Effector memory CD8-positive, alpha-beta T cell (primary cell): ENCODE data around the gene DES.
A peak's percentile ranks its signal among the peaks of the same experiment; 100 is the strongest.
"Not testable (repeated sequence)": the region's sequence is repeated elsewhere in the genome, so short reads cannot be mapped to it uniquely, and the experiment has no call there.

Source experiments
- ATAC-seq: fragments of 150-1000 bp; cut with Tn5 transposase; replicated peaks from 2 replicates; pipeline ENCODE4 v1.10.0; 2021; ENCODE audit warnings: mild to moderate bottlenecking, moderate library complexity
- DNase-seq, 3 experiments: peaks; one replicate each; pipeline ENCODE4 v3.0.0; 2021
- H3K27ac Mint-ChIP-seq, 2 donors: one replicate each; pipeline ENCODE4 v1.8.0; 2022; ENCODE audit warnings: mild to moderate bottlenecking in 2 of 2, mixed read lengths in 2 of 2, moderate library complexity in 2 of 2
- H3K27me3 Mint-ChIP-seq, 2 donors: one replicate each; pipeline ENCODE4 v1.8.0; 2022; ENCODE audit warnings: mixed read lengths in 2 of 2
- H3K36me3 Mint-ChIP-seq: one replicate; pipeline ENCODE4 v1.8.0; 2022; ENCODE audit warnings: mild to moderate bottlenecking, moderate library complexity, mixed read lengths; ENCODE audit not compliant: insufficient read depth
- H3K4me1 Mint-ChIP-seq, 2 donors: one replicate each; pipeline ENCODE4 v1.8.0; 2022; ENCODE audit warnings: low read depth in 2 of 2, mixed read lengths in 2 of 2
- H3K4me3 Mint-ChIP-seq, 2 donors: one replicate each; pipeline ENCODE4 v1.8.0; 2022; ENCODE audit warnings: mild to moderate bottlenecking in 2 of 2, mixed read lengths in 2 of 2, moderate library complexity in 2 of 2
- H3K9me3 Mint-ChIP-seq, 2 donors: one replicate each; pipeline ENCODE4 v1.8.0; 2022; ENCODE audit warnings: mixed read lengths in 2 of 2

DES gene

DNA sequence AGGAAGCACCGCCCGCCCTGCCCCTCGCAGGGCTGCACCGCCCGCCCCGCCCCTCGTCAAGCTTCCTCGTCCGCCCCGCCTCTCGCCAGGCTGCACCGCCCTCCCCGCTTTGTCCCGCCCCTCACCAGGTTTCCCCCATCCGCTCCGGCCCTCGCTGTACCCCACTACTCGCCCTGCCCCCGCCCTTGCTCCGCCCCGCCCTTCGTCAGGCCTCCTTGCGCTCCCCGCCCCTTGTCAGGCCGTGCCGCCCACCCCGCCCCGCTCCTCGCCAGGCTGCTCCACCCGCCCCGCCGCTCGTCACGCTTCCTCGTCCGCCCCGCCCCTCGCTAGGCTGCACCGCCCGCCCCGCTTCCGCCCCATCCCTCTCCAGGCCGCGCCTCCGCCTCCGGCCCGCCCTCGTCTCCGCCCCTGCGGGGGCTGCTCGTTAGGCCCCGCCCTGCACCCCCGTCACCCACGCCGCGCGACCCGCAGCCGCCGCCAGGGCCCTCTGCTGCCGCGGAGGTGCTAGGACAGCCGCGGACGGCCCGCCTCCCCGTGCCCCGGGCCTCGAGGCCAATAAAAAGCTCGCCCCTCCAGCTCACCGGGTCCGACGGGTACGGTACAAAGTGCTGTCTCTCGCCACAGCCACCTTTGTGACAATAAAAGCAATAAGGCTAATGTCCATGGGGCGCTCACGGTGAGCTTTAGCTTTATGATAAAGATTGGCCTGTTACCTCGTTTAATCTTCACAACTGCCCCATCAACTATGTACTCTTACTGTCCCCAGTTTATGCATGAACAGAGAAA lies 29.9 kb upstream of the DES start:
- Mint-ChIP-seq H3K9me3 (no peaks in the 10 kb centered on the region), H3K27me3 (peaks cover 0 to 5% of the 10 kb centered on the region in 2 donors), H3K4me3 (peak overlapping the region; percentile 94 to 95), H3K4me1 (peaks cover 9 to 18% of the 10 kb centered on the region in 2 donors), H3K27ac (peak overlapping the region; percentile 98), H3K36me3 (peaks cover 18% of the 10 kb centered on the region)
- peak; percentile 99 for DNase-seq
- peak; percentile 76 for ATAC-seq

DNA sequence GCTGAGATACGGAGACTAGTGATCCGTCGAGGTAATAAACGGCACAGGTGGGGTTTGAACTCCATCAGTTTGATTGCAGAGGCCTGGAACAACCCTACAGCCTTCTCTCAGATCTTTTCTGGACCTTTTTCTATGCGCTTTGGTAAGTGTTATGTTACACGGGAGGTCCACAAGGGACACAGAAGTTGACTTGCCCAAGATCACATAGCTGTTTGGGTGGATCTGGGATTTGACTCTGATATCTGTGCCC lies 29.3 kb upstream of the DES start:
- H3K9me3 Mint-ChIP-seq, result no peaks in the 10 kb centered on the region
- ATAC-seq, result no peak
- peaks cover 9 to 17% of the 10 kb centered on the region in 2 donors for H3K4me1 Mint-ChIP-seq
- peaks cover 13% of the 10 kb centered on the region for H3K36me3 Mint-ChIP-seq
- H3K4me3 Mint-ChIP-seq, result peak overlapping the region; percentile 63 to 95
- peaks cover 0 to 8% of the 10 kb centered on the region in 2 donors for H3K27me3 Mint-ChIP-seq
- no peak for DNase-seq
- peak overlapping the region; percentile 98 for H3K27ac Mint-ChIP-seq

DNA sequence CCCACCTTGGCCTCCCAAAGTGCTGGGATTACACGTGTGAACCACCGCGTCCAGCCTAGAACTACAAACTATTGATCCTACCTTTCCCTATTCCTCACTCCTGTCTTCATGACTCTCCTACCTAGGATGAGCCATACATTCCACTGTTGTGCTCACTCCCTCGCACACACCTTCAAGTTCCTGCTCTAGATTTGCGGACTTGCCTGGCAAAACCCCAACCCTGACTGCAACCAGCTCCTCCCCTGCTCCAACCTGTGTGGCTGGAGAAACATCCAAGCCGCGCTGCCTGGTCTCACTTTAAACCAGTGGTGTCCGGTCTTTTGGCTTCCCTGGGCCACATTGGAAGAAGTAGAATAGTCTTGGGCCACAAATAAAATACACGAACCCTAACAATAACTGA lies 25.4 kb upstream of the DES start:
- peaks cover 5 to 10% of the 10 kb centered on the region in 2 donors for H3K4me1 Mint-ChIP-seq
- H3K27me3 Mint-ChIP-seq, result peaks cover 0 to 17% of the 10 kb centered on the region in 2 donors
- ATAC-seq, result no peak
- H3K9me3 Mint-ChIP-seq, result no peaks in the 10 kb centered on the region
- no peak for DNase-seq
- H3K4me3 Mint-ChIP-seq, result no peak overlapping the region
- peaks cover 3% of the 10 kb centered on the region for H3K36me3 Mint-ChIP-seq
- no peak overlapping the region for H3K27ac Mint-ChIP-seq

DNA sequence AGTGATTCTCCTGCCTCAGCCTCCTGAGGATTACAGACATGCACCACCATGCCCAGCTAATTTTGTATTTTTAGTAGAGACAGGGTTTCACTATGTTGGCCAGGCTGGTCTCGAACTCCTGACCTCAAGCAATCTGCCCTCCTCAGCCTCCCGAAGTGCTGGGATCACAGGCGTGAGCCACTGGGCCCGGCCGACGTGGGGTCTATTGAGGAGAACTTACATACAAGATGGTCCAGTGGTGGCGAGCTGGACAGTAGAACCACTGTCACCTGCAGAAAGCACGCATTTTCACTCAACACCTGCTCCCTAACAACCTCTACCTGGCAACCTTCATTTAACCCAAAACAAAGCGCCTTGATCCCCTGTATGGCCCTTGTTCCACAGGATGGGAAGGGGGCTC lies 23.1 kb upstream of the DES start:
- H3K4me1 Mint-ChIP-seq, H3K36me3 Mint-ChIP-seq, H3K27ac Mint-ChIP-seq, ATAC-seq, DNase-seq, H3K9me3 Mint-ChIP-seq, H3K4me3 Mint-ChIP-seq: not testable (repeated sequence)
- H3K27me3 Mint-ChIP-seq, result peaks cover 0 to 17% of the 10 kb centered on the region in 2 donors

DNA sequence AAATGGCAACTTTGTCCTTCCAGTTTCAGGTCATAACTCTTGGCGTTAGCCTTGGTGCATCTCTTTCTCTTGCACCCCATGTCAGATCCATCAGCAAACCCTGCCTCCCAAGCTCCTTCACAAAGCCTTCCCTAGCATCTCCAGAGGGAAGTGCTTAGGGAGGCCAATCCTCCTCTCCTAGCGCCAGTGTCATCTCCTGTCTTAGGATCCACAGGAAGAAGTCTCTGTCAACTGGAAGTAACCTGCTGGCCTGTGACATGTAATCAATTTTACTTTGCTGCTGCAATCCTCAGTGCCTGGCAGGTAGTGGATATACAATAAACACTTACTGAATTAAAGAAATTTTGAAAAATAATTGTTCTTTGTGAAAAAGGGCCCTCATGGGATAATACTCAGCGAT lies 22.6 kb upstream of the DES start:
- Mint-ChIP-seq H3K27me3 (peaks cover 0 to 17% of the 10 kb centered on the region in 2 donors), H3K9me3 (no peaks in the 10 kb centered on the region), H3K27ac (no peak overlapping the region), H3K4me3 (no peak overlapping the region), H3K4me1 (peaks cover 0 to 4% of the 10 kb centered on the region in 2 donors), H3K36me3 (peaks cover 2% of the 10 kb centered on the region)
- ATAC-seq (no peak), DNase-seq (no peak)

DNA sequence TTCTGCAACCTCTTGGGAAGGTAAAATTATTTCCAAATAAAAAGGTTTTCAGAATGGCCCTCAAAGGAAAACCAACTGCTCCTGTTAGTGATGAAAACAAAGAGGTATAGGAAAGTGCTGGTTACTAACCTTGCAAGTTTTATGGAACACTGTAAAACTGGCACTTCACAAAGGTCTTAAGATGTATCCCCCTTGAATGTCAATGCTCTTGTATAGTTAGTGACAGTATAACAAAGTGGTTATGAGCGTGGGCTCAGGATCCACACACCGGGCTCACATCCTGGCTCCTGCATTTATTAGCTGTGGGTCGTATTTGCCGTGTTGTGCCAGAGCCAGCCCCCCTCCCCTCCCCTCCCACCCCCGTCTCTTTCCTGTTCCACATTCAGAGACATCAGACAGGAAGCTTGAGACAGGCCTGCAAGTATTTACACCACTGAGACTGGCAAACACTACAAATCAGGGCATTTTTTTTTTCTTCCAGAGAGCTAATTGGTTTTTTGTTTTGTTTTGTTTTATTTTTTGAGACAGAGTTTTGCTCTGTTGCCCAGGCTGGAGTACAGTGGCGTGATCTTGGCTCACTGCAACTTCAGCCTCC lies 21.2 kb upstream of the DES start:
- DNase-seq (no peak), ATAC-seq (peak; percentile 82)
- no peak overlapping the region for H3K4me3 Mint-ChIP-seq
- peaks cover 5 to 19% of the 10 kb centered on the region in 2 donors for H3K27me3 Mint-ChIP-seq
- no peaks in the 10 kb centered on the region for H3K9me3 Mint-ChIP-seq
- H3K4me1 Mint-ChIP-seq, result peaks cover 0 to 4% of the 10 kb centered on the region in 2 donors
- H3K27ac Mint-ChIP-seq, result peak overlapping the region in 1 of 2 donors; percentile 75
- H3K36me3 Mint-ChIP-seq, result peaks cover 2% of the 10 kb centered on the region

DNA sequence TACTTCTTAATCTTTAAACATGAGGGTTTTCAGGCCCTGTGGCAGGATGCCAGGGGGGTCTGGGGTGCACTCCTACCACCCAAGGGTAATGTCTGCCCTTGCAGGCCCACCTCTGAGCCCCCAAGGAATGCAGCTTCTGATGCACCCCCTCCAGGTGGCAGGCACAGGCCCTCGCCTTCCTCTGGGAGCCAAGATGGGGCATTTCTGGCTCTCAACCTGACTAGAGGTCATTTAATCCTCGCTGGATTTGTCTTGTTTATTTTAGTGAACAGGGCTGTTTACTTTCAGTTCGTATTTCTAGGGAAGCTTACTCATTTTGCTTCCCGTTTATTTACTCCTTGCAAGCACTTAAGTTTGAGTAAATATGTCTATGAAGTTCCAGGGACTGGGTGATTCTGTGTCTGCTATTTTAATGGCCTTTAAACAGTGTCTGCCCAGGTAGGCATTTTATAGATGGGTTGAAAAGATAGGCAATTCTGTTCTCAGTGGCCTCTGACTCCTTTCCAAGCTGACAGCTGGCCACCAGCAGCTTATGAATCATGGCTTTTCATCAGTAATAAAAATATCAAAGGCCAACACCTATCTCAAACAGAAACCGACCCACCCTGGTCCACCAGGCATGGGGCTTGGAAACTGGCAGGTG lies 19.3 kb upstream of the DES start:
- no peaks in the 10 kb centered on the region for H3K9me3 Mint-ChIP-seq
- peaks cover 0 to 4% of the 10 kb centered on the region in 2 donors for H3K4me1 Mint-ChIP-seq
- H3K4me3 Mint-ChIP-seq, result no peak overlapping the region
- no peak for ATAC-seq
- H3K27me3 Mint-ChIP-seq, result peaks cover 21 to 22% of the 10 kb centered on the region in 2 donors
- no peak for DNase-seq
- peaks cover 2% of the 10 kb centered on the region for H3K36me3 Mint-ChIP-seq
- H3K27ac Mint-ChIP-seq, result no peak overlapping the region

DNA sequence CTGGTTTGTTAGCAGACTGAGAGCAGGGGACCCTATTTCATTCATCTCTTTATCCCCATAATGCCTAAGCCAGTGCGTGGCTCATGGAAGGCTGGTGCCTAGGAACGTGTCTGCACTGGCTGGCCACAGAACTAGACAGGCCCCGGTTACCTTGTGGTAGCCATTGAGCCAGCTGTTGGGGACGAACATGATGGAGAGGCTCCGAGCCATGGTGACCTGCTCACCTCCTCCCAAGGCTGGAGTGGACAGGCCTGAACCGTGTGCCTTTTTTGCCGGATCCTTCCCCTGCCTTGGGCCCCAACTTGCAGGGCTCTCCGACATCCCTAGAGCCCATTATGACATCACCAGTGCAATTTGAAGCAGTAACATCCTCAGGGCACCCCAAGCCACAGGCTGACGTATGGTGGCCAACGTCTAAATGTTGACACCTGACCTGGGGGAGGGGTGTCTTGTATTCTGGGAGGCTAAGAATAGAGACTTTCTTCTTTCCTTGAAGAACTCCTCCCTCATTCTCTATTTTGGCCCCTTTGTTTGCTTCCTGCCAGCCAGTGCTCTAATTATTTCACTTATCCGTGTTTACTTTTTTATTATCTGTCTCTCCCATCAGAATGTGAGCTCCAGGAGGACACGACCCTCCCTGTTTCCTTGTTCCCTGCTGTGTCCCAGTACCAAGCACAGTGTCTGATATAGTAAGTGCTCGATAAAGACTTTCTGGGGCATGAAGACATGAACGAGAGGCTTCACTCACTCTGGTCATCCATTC lies 18.3 kb upstream of the DES start:
- Mint-ChIP-seq H3K27ac (no peak overlapping the region), H3K4me1 (peaks cover 0 to 4% of the 10 kb centered on the region in 2 donors), H3K27me3 (peaks cover 19 to 32% of the 10 kb centered on the region in 2 donors), H3K4me3 (no peak overlapping the region), H3K9me3 (no peaks in the 10 kb centered on the region), H3K36me3 (peaks cover 2% of the 10 kb centered on the region)
- DNase-seq (no peak), ATAC-seq (no peak)

DNA sequence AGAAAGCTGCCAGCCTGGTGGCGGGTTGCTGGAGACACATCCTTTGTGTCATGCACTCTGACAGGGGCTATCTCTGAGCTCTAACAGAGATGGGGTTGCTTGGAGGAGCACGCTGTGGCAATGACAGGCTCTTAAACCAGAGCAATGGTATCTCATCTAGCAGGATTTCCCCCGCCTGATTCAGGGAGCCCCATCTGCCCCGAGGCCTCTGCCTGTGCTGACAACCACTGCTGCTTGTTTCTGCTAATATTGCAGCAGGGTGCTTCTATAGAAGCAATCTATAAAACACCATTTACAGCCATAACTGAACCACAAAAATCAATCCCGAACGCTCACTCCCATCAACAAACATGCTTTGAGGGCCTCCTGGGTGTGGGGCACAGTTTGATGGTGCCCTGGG lies 17.6 kb upstream of the DES start:
- ATAC-seq (no peak), DNase-seq (no peak)
- Mint-ChIP-seq H3K4me1 (peaks cover 0 to 4% of the 10 kb centered on the region in 2 donors), H3K9me3 (no peaks in the 10 kb centered on the region), H3K36me3 (peaks cover 2% of the 10 kb centered on the region), H3K27me3 (peaks cover 19 to 37% of the 10 kb centered on the region in 2 donors), H3K4me3 (no peak overlapping the region), H3K27ac (no peak overlapping the region)

DNA sequence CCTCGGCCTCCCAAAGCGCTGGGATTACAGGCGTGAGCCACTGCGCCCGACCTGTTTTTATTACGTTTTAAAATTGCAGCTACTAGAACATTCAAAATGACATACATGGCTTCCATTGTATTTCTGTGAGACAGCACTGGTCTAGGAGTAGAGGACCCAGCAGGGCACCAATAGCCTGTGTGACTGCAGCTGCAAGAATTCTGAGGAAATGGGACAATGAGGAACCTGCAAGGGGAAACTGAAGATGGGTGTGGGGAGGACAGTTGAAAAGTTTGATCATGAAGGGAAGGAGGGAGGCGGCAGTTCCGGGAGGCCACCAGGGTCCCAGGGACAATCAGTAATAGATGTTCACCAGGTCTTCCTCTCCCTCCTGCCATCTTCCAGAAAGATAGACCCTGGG lies 16.6 kb upstream of the DES start:
- peaks cover 0 to 4% of the 10 kb centered on the region in 2 donors for H3K4me1 Mint-ChIP-seq
- no peaks in the 10 kb centered on the region for H3K9me3 Mint-ChIP-seq
- peaks cover 19 to 37% of the 10 kb centered on the region in 2 donors for H3K27me3 Mint-ChIP-seq
- no peak overlapping the region for H3K27ac Mint-ChIP-seq
- H3K36me3 Mint-ChIP-seq, result peaks cover 2% of the 10 kb centered on the region
- H3K4me3 Mint-ChIP-seq, result no peak overlapping the region
- no peak for ATAC-seq
- DNase-seq, result no peak

DNA sequence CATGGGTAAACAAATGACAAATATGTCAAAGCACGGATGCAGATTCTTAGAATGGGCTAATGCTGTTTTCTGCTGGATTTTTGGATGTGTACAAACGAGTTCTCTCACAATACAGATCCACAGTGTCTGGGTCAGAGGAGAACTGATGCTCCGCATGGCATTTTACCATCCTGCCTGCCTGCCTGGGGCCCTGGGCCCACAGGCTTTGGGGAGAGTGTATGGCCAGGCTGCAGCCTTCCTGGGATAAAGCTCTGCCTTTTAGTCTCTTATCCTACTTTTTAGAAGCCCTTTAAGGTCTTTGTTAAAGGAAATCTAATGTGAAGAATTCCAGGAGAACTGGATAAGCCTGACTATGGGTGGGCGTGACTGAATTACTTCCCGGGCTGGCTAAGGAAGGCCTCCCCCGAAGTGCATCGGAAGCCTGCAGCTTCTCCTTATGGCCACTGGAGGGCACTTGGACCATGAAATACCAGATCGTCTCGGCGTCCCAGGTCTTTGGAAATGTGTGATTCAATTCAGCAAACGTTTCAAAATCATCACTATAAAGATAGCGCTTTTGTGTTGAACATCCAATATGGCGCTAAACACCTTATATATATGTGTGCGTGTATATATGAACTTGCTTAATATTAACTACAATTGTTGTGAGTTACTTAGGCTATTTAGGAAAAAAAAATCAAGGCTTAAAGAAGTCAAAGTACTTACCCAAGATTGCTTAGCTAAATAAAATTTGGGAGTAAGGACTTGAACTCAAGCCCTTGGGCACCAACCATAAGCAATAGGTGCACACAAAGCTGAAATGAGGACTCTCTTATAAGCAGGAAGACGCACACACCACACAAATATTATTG lies 15.3 kb upstream of the DES start:
- ATAC-seq, result peak; percentile 93
- Mint-ChIP-seq H3K4me1 (no peaks in the 10 kb centered on the region), H3K4me3 (no peak overlapping the region), H3K36me3 (peaks cover 2% of the 10 kb centered on the region), H3K27me3 (peaks cover 20 to 39% of the 10 kb centered on the region in 2 donors), H3K27ac (no peak overlapping the region), H3K9me3 (no peaks in the 10 kb centered on the region)
- peak; percentile 43 to 54 (median 51) for DNase-seq

DNA sequence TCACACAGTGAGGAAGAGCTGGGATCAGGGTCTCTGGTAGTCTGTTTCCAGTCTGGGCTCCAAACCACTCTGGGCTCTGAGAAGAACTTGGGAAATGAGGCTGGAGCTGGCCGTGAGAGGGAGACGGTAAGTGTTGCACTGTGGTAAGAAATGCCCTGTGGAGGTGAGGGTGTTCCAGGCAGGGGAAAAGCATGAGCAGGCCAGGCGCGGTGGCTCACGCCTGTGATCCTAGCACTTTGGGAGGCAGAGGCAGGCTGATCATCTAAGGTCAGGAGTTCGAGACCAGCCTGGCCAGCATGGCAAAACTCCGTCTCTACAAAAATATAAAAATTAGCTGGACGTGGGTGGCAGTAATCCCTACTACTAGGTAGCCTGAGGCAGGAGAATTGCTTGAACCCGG lies 14.3 kb upstream of the DES start:
- Mint-ChIP-seq H3K4me3 (no peak overlapping the region), H3K9me3 (no peaks in the 10 kb centered on the region), H3K27ac (no peak overlapping the region), H3K27me3 (peaks cover 26 to 49% of the 10 kb centered on the region in 2 donors), H3K36me3 (peaks cover 2% of the 10 kb centered on the region), H3K4me1 (no peaks in the 10 kb centered on the region)
- DNase-seq (no peak), ATAC-seq (no peak)
